ENCODE data around the gene HES4.

Gene HES4

GRCh38 chr1:965526-966134 is 34.3 kb downstream of the HES4 start:
- DNase-seq (ENCODE audit: low spot score) = no peak

- no peak for DNase-seq (ENCODE audit: low spot score)
These were observed 35.0 kb downstream of the HES4 start for GRCh38 chr1:964691-965525.

- no peak for DNase-seq (ENCODE audit: low spot score)
These were observed 36.0 kb downstream of the HES4 start for GRCh38 chr1:963746-964525.

GRCh38 chr1:963301-963651 is 36.6 kb downstream of the HES4 start:
- no peak for DNase-seq (ENCODE audit: low spot score)

GRCh38 chr1:962381-963300 is 37.3 kb downstream of the HES4 start:
- no peak for DNase-seq (ENCODE audit: low spot score)

GRCh38 chr1:961132-961669 is 38.7 kb downstream of the HES4 start:
- no peak for DNase-seq (ENCODE audit: low spot score)

GRCh38 chr1:960363-961131 is 39.4 kb downstream of the HES4 start, which contains the start of gene KLHL17:
Gene KLHL17 (plus strand): TSS chr1:960584. CDS start chr1:960694, 110 bp downstream.
- peak; percentile 45 for DNase-seq (ENCODE audit: low spot score)

GRCh38 chr1:959731-960362 is 40.0 kb downstream of the HES4 start:
- no peak for DNase-seq (ENCODE audit: low spot score)

GRCh38 chr1:958823-959730 is 40.8 kb downstream of the HES4 start, which contains the start of gene NOC2L:
Gene NOC2L (minus strand): TSS chr1:959256. CDS start chr1:959240, 16 bp downstream.
- DNase-seq (ENCODE audit: low spot score) = peak; percentile 85

GRCh38 chr1:956636-957035 is 43.3 kb downstream of the HES4 start:
- no peak for DNase-seq (ENCODE audit: low spot score)

- DNase-seq (ENCODE audit: low spot score) = no peak
These were observed 44.4 kb downstream of the HES4 start for GRCh38 chr1:955474-955873.

GRCh38 chr1:954927-955326 is 45.0 kb downstream of the HES4 start:
- no peak for DNase-seq (ENCODE audit: low spot score)

- DNase-seq (ENCODE audit: low spot score) = no peak
These were observed 46.2 kb downstream of the HES4 start for GRCh38 chr1:953524-954320.

- no peak for DNase-seq (ENCODE audit: low spot score)
These were observed 47.3 kb downstream of the HES4 start for GRCh38 chr1:952603-953002.

GRCh38 chr1:952201-952600 is 47.7 kb downstream of the HES4 start:
- DNase-seq (ENCODE audit: low spot score) = no peak

GRCh38 chr1:951364-951763 is 48.5 kb downstream of the HES4 start:
- no peak for DNase-seq (ENCODE audit: low spot score)

GRCh38 chr1:950881-951280 is 49.0 kb downstream of the HES4 start:
- DNase-seq (ENCODE audit: low spot score) = no peak

- DNase-seq (ENCODE audit: low spot score) = no peak
These were observed 49.6 kb downstream of the HES4 start for GRCh38 chr1:950268-950667.

All from putamen (tissue), 1 donor.